Measurements from ENCODE around the gene HIVEP2.
A peak's percentile ranks its signal among the peaks of the same experiment; 100 is the strongest.

Gene HIVEP2

GRCh38 chr6:142914937-142915697 lies 29.9 kb downstream of the HIVEP2 start:
- no peak for DNase-seq

GRCh38 chr6:142914369-142914768 lies 30.6 kb downstream of the HIVEP2 start:
- no peak for DNase-seq

GRCh38 chr6:142913511-142914047 lies 31.4 kb downstream of the HIVEP2 start:
- no peak for DNase-seq

- DNase-seq = no peak
Observed at GRCh38 chr6:142913036-142913510, 31.9 kb downstream of the HIVEP2 start.

GRCh38 chr6:142912125-142912524 lies 32.9 kb downstream of the HIVEP2 start:
- no peak for DNase-seq

- no peak for DNase-seq
Observed at GRCh38 chr6:142911430-142911829, 33.5 kb downstream of the HIVEP2 start.

- no peak for DNase-seq
Observed at GRCh38 chr6:142909686-142910085, 35.3 kb downstream of the HIVEP2 start.

GRCh38 chr6:142908235-142908634 lies 36.7 kb downstream of the HIVEP2 start:
- no peak for DNase-seq

GRCh38 chr6:142907544-142907943 lies 37.4 kb downstream of the HIVEP2 start:
- DNase-seq = no peak

- no peak for DNase-seq
Observed at GRCh38 chr6:142906945-142907470, 38.0 kb downstream of the HIVEP2 start.

- no peak for DNase-seq
Observed at GRCh38 chr6:142903812-142904211, 41.2 kb downstream of the HIVEP2 start.

GRCh38 chr6:142902636-142903053 lies 42.3 kb downstream of the HIVEP2 start:
- DNase-seq = peak; percentile 29

GRCh38 chr6:142901611-142902010 lies 43.4 kb downstream of the HIVEP2 start:
- no peak for DNase-seq

GRCh38 chr6:142900227-142900971 lies 44.6 kb downstream of the HIVEP2 start:
- DNase-seq = no peak

- no peak for DNase-seq
Observed at GRCh38 chr6:142898927-142899895, 45.8 kb downstream of the HIVEP2 start.

GRCh38 chr6:142897659-142898058 lies 47.3 kb downstream of the HIVEP2 start:
- DNase-seq = no peak

- DNase-seq = no peak
Observed at GRCh38 chr6:142896732-142897131, 48.2 kb downstream of the HIVEP2 start.

- no peak for DNase-seq
Observed at GRCh38 chr6:142893088-142893487, 51.9 kb downstream of the HIVEP2 start.

- DNase-seq = no peak
Observed at GRCh38 chr6:142892254-142893021, 52.5 kb downstream of the HIVEP2 start.

- DNase-seq = no peak
Observed at GRCh38 chr6:142891454-142891853, 53.5 kb downstream of the HIVEP2 start.

GRCh38 chr6:142888456-142888855 lies 56.5 kb downstream of the HIVEP2 start:
- DNase-seq = no peak

GRCh38 chr6:142887517-142887916 lies 57.5 kb downstream of the HIVEP2 start:
- DNase-seq = no peak

All from KG1 (cell line).